HEK293 (cell line): Measurements from ENCODE around the gene TMEM63A.

Source experiments
- CTCF ChIA-PET: fragments of 350-600 bp; formaldehyde crosslinking; extraction: SDS; loops from one replicate; lab custom pipeline; 2021; ENCODE audit warnings: antibody characterized with exemption; lab: Yijun Ruan, JAX
- POLR2A ChIA-PET: fragments of 300-600 bp; formaldehyde crosslinking; extraction: SDS; loops from one replicate; lab custom pipeline; 2020; ENCODE audit warnings: antibody characterized with exemption, inconsistent platforms; lab: Yijun Ruan, JAX
- H3K27ac ChIP-seq: fragments of 200-500 bp; sonication (Bioruptor generic); 2 replicates; pipeline ENCODE4 v1.5.1; 2014; ENCODE audit warnings: low read depth, low read length, control low read depth, inconsistent platforms; ENCODE audit errors: extremely low read depth
- H3K36me3 ChIP-seq, 2 experiments: fragments of 200-500 bp in 1 of 2; sonication (Bioruptor generic) in 1 of 2; 1 replicate in 1 of 2; 2 replicates in 1 of 2; pipeline ENCODE4 v1.5.1; 2014 to 2017; ENCODE audit warnings: inconsistent platforms in 2 of 2, low read length in 2 of 2; ENCODE audit not compliant: control insufficient read depth in 2 of 2, insufficient read depth in 1 of 2
- H3K4me1 ChIP-seq: fragments of 200-500 bp; sonication (Bioruptor generic); 2 replicates; pipeline ENCODE4 v1.5.1; 2014; ENCODE audit warnings: mild to moderate bottlenecking, low read length, inconsistent platforms; ENCODE audit not compliant: control insufficient read depth, insufficient read depth
- H3K4me3 ChIP-seq: 2 replicates; pipeline ENCODE4 v1.5.1; 2011; ENCODE audit warnings: low read depth, mild to moderate bottlenecking, control low read depth, low read length, moderate library complexity
- H3K9me3 ChIP-seq: fragments of 200-500 bp; sonication (Bioruptor generic); 2 replicates; pipeline ENCODE4 v1.5.1; 2014; ENCODE audit warnings: low read depth, low read length, inconsistent platforms; ENCODE audit not compliant: control insufficient read depth, insufficient read depth
- GLIS1 ChIP-seq: fragments of 450-650 bp; formaldehyde crosslinking; IDR thresholded peaks from 2 replicates; pipeline ENCODE4 v1.5.1; 2016; ENCODE audit warnings: missing biosample characterization, missing genetic modification characterization
- KLF16 ChIP-seq: fragments of 450-650 bp; formaldehyde crosslinking; IDR thresholded peaks from 2 replicates; pipeline ENCODE4 v1.5.1; 2017; ENCODE audit warnings: missing biosample characterization, missing genetic modification characterization
- MEIS1 ChIP-seq: sonication (generic); formaldehyde crosslinking; IDR thresholded peaks from 2 replicates; pipeline ENCODE4 v1.8.1; 2022; ENCODE audit warnings: missing genetic modification reagents, mild to moderate bottlenecking, borderline replicate concordance
- OSR2 ChIP-seq: fragments of 450-650 bp; formaldehyde crosslinking; IDR thresholded peaks from 2 replicates; pipeline ENCODE4 v1.5.1; 2016; ENCODE audit warnings: missing biosample characterization, missing genetic modification characterization
- REPIN1 ChIP-seq: fragments of 450-650 bp; formaldehyde crosslinking; IDR thresholded peaks from 2 replicates; pipeline ENCODE4 v1.5.1; 2017; ENCODE audit warnings: missing biosample characterization, missing genetic modification characterization, low read depth
- SP7 ChIP-seq: fragments of 450-650 bp; formaldehyde crosslinking; IDR thresholded peaks from 2 replicates; pipeline ENCODE4 v1.5.1; 2016; ENCODE audit warnings: missing biosample characterization, missing genetic modification characterization
- TCF7L2 ChIP-seq: IDR thresholded peaks from 2 replicates; pipeline ENCODE4 v1.6.1; 2011; ENCODE audit warnings: low read depth, mild to moderate bottlenecking, inconsistent platforms, low read length, moderate library complexity, borderline replicate concordance
- YY1 ChIP-seq: fragments of 450-650 bp; formaldehyde crosslinking; IDR thresholded peaks from 2 replicates; pipeline ENCODE4 v1.5.1; 2018; ENCODE audit warnings: missing biosample characterization, missing genetic modification characterization
- ZBTB17 ChIP-seq: fragments of 450-650 bp; formaldehyde crosslinking; IDR thresholded peaks from 2 replicates; pipeline ENCODE4 v1.5.1; 2016; ENCODE audit warnings: missing biosample characterization, missing genetic modification characterization
- ZBTB20 ChIP-seq: fragments of 450-650 bp; formaldehyde crosslinking; IDR thresholded peaks from 2 replicates; pipeline ENCODE4 v1.5.1; 2016; ENCODE audit warnings: missing biosample characterization, missing genetic modification characterization
- ZIC2 ChIP-seq: fragments of 450-650 bp; formaldehyde crosslinking; IDR thresholded peaks from 2 replicates; pipeline ENCODE4 v1.5.1; 2016; ENCODE audit warnings: missing biosample characterization, missing genetic modification characterization
- ZNF10 ChIP-seq: fragments of 450-650 bp; formaldehyde crosslinking; IDR thresholded peaks from 2 replicates; pipeline ENCODE4 v1.5.1; 2017; ENCODE audit warnings: missing biosample characterization, missing genetic modification characterization
- ZNF169 ChIP-seq: fragments of 450-650 bp; formaldehyde crosslinking; IDR thresholded peaks from 2 replicates; pipeline ENCODE4 v1.5.1; 2016; ENCODE audit warnings: missing biosample characterization, missing genetic modification characterization
- ZNF311 ChIP-seq: fragments of 450-650 bp; formaldehyde crosslinking; IDR thresholded peaks from 2 replicates; pipeline ENCODE4 v1.5.1; 2017; ENCODE audit warnings: missing biosample characterization, missing genetic modification characterization, borderline replicate concordance
- ZNF391 ChIP-seq: fragments of 450-650 bp; formaldehyde crosslinking; IDR thresholded peaks from 2 replicates; pipeline ENCODE4 v1.5.1; 2016; ENCODE audit warnings: low read depth, missing biosample characterization, missing genetic modification characterization, borderline replicate concordance
- ZNF423 ChIP-seq: fragments of 450-650 bp; formaldehyde crosslinking; IDR thresholded peaks from 2 replicates; pipeline ENCODE4 v1.5.1; 2016; ENCODE audit warnings: missing biosample characterization, missing genetic modification characterization
- ZNF514 ChIP-seq: fragments of 450-650 bp; formaldehyde crosslinking; IDR thresholded peaks from 2 replicates; pipeline ENCODE4 v1.5.1; 2016; ENCODE audit warnings: missing biosample characterization, missing genetic modification characterization
- ZNF600 ChIP-seq: fragments of 450-650 bp; formaldehyde crosslinking; IDR thresholded peaks from 2 replicates; pipeline ENCODE4 v1.5.1; 2016; ENCODE audit warnings: missing biosample characterization, missing genetic modification characterization
- ZNF610 ChIP-seq: fragments of 450-650 bp; formaldehyde crosslinking; IDR thresholded peaks from 2 replicates; pipeline ENCODE4 v1.5.1; 2016; ENCODE audit warnings: missing biosample characterization, missing genetic modification characterization, borderline replicate concordance
- ZNF624 ChIP-seq: fragments of 450-650 bp; formaldehyde crosslinking; IDR thresholded peaks from 2 replicates; pipeline ENCODE4 v1.5.1; 2017; ENCODE audit warnings: missing biosample characterization, missing genetic modification characterization
- ZNF626 ChIP-seq: fragments of 450-650 bp; sonication (Bioruptor Pico); formaldehyde crosslinking; IDR thresholded peaks from 2 replicates; pipeline ENCODE4 v1.5.1; 2018; ENCODE audit warnings: missing biosample characterization, missing genetic modification characterization, inconsistent platforms
- ZNF658 ChIP-seq: fragments of 450-650 bp; formaldehyde crosslinking; IDR thresholded peaks from 2 replicates; pipeline ENCODE4; 2016; ENCODE audit warnings: missing biosample characterization, missing genetic modification characterization
- ZNF791 ChIP-seq: fragments of 450-650 bp; formaldehyde crosslinking; IDR thresholded peaks from 2 replicates; pipeline ENCODE4 v1.5.1; 2016; ENCODE audit warnings: missing biosample characterization, missing genetic modification characterization
- ZNF843 ChIP-seq: fragments of 450-650 bp; formaldehyde crosslinking; IDR thresholded peaks from 2 replicates; pipeline ENCODE4 v1.5.1; 2016; ENCODE audit warnings: missing biosample characterization, missing genetic modification characterization
- ZSCAN30 ChIP-seq: fragments of 450-650 bp; IDR thresholded peaks from 2 replicates; pipeline ENCODE4 v1.5.1; 2018; ENCODE audit warnings: missing biosample characterization, mild to moderate bottlenecking, missing genetic modification characterization, moderate library complexity
- ZXDB ChIP-seq: fragments of 450-650 bp; formaldehyde crosslinking; IDR thresholded peaks from 2 replicates; pipeline ENCODE4 v1.5.1; 2016; ENCODE audit warnings: missing biosample characterization, missing genetic modification characterization
- TF ChIP-seq, protein P1 (sequence below): IDR thresholded peaks from 2 replicates; pipeline ENCODE4 v1.6.1; 2011; ENCODE audit warnings: mild to moderate bottlenecking, low read depth, low read length, borderline replicate concordance
- TF ChIP-seq, protein P2 (sequence below): fragments of 450-650 bp; formaldehyde crosslinking; IDR thresholded peaks from 2 replicates; pipeline ENCODE4 v1.5.1; 2016; ENCODE audit warnings: missing biosample characterization, missing genetic modification characterization
- TF ChIP-seq, protein P3 (sequence below): fragments of 450-650 bp; formaldehyde crosslinking; IDR thresholded peaks from 2 replicates; pipeline ENCODE4 v1.5.1; 2016; ENCODE audit warnings: missing biosample characterization, missing genetic modification characterization
- TF ChIP-seq, protein P4 (sequence below): fragments of 450-650 bp; formaldehyde crosslinking; IDR thresholded peaks from 2 replicates; pipeline ENCODE4 v1.5.1; 2016; ENCODE audit warnings: missing biosample characterization, missing genetic modification characterization

The TMEM63A gene

DNA sequence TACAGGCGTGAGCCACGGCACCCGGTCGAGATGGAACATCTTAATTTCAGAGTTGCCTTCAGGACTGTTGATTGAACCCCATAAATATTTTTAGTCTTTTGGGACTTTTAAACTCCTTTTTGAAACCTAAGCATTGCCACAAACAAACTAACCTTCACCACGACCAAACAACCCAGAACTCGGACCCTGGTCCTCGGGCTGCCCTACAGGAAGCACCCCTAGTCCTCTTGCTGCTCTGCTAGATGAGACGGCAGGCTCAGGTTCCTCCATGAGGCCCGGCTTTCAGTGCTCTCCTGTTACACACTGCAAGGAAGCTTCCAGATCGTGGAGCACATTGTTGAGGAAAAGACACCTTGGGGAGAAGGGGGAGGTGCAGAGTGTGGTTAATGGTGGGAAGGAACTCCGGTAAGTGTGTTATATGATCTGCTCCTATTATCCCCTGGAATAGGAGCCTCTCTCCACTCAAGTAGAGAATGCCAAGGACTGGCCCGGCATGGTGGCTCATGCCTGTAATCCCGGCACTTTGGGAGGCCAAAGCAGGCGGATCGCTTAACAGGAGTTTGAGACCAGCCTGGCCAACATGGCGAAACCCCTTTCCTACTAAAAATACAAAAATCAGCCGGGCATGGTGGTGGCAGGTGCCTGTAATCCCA, 66.5 kb downstream of the TMEM63A start:
- no peak overlapping the region for H3K4me3 ChIP-seq
- no peak overlapping the region for H3K27ac ChIP-seq
- ChIA-PET POLR2A (no interaction called here), CTCF (no interaction called here)
- H3K36me3 ChIP-seq: peaks cover 0 to 7% of the 10 kb centered on the region in 2 experiments; a peak in 1 of 3 replicates
- peaks cover 20% of the 10 kb centered on the region for H3K4me1 ChIP-seq
- H3K9me3 ChIP-seq: no peaks in the 10 kb centered on the region
- 0 out of 2 replicates have a peak, but pooled peaks have one; percentile 7 for TF ChIP-seq ZNF423
- peak; percentile 40 for TF ChIP-seq GLIS1 (tag by site-specific recombination)
- TF ChIP-seq ZNF169 (tag by site-specific recombination): no peak
- peak; percentile 17; the same call in 1 of the 2 replicates for TF ChIP-seq ZIC2 (tag by site-specific recombination)
- no peak for TF ChIP-seq ZBTB20 (tag by site-specific recombination)
- TF ChIP-seq, protein P1, sequence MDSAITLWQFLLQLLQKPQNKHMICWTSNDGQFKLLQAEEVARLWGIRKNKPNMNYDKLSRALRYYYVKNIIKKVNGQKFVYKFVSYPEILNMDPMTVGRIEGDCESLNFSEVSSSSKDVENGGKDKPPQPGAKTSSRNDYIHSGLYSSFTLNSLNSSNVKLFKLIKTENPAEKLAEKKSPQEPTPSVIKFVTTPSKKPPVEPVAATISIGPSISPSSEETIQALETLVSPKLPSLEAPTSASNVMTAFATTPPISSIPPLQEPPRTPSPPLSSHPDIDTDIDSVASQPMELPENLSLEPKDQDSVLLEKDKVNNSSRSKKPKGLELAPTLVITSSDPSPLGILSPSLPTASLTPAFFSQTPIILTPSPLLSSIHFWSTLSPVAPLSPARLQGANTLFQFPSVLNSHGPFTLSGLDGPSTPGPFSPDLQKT: no peak
- peak; percentile 52; the same call in 1 of the 2 replicates for TF ChIP-seq ZXDB
- no peak for TF ChIP-seq ZNF311 (tag by site-specific recombination)
- TF ChIP-seq ZNF624: no peak
- TF ChIP-seq ZNF626 (tag by site-specific recombination): no peak
- TF ChIP-seq MEIS1 (CRISPR knock-in tag): no peak
- no peak for TF ChIP-seq ZNF391 (tag by site-specific recombination)
- no peak for TF ChIP-seq ZNF514
- 0 out of 2 replicates have a peak, but pooled peaks have one; percentile 19 for TF ChIP-seq SP7
- TF ChIP-seq, protein P2, sequence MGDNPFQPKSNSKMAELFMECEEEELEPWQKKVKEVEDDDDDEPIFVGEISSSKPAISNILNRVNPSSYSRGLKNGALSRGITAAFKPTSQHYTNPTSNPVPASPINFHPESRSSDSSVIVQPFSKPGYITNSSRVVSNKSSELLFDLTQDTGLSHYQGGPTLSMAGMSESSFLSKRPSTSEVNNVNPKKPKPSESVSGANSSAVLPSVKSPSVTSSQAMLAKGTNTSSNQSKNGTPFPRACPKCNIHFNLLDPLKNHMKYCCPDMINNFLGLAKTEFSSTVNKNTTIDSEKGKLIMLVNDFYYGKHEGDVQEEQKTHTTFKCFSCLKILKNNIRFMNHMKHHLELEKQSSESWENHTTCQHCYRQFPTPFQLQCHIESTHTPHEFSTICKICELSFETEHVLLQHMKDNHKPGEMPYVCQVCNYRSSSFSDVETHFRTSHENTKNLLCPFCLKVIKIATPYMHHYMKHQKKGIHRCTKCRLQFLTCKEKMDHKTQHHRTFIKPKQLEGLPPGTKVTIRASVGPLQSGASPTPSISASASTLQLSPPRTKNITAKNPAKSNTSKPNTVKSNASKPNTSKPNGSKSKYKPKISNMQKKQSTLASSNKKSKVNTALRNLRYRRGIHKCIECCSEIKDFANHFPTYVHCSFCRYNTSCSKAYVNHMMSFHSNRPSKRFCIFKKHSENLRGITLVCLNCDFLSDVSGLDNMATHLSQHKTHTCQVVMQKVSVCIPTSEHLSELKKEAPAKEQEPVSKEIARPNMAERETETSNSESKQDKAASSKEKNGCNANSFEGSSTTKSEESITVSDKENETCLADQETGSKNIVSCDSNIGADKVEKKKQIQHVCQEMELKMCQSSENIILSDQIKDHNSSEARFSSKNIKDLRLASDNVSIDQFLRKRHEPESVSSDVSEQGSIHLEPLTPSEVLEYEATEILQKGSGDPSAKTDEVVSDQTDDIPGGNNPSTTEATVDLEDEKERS (tag by site-specific recombination): no peak
- TF ChIP-seq KLF16 (tag by site-specific recombination): no peak
- TF ChIP-seq ZNF843 (tag by site-specific recombination): 0 out of 2 replicates have a peak, but pooled peaks have one; percentile 30
- TF ChIP-seq ZNF610 (tag by site-specific recombination): peak; percentile 72; the same call in 1 of the 2 replicates
- TF ChIP-seq ZBTB17 (tag by site-specific recombination): 0 out of 2 replicates have a peak, but pooled peaks have one; percentile 21
- TF ChIP-seq, protein P3, sequence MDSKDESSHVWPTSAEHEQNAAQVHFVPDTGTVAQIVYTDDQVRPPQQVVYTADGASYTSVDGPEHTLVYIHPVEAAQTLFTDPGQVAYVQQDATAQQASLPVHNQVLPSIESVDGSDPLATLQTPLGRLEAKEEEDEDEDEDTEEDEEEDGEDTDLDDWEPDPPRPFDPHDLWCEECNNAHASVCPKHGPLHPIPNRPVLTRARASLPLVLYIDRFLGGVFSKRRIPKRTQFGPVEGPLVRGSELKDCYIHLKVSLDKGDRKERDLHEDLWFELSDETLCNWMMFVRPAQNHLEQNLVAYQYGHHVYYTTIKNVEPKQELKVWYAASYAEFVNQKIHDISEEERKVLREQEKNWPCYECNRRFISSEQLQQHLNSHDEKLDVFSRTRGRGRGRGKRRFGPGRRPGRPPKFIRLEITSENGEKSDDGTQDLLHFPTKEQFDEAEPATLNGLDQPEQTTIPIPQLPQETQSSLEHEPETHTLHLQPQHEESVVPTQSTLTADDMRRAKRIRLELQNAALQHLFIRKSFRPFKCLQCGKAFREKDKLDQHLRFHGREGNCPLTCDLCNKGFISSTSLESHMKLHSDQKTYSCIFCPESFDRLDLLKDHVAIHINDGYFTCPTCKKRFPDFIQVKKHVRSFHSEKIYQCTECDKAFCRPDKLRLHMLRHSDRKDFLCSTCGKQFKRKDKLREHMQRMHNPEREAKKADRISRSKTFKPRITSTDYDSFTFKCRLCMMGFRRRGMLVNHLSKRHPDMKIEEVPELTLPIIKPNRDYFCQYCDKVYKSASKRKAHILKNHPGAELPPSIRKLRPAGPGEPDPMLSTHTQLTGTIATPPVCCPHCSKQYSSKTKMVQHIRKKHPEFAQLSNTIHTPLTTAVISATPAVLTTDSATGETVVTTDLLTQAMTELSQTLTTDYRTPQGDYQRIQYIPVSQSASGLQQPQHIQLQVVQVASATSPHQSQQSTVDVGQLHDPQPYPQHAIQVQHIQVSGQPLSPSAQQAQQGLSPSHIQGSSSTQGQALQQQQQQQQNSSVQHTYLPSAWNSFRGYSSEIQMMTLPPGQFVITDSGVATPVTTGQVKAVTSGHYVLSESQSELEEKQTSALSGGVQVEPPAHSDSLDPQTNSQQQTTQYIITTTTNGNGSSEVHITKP (tag by site-specific recombination): no peak
- TF ChIP-seq ZNF791 (tag by site-specific recombination): no peak
- no peak for TF ChIP-seq TCF7L2
- 0 out of 2 replicates have a peak, but pooled peaks have one; percentile 42 for TF ChIP-seq ZNF600 (tag by site-specific recombination)
- TF ChIP-seq ZSCAN30 (tag by site-specific recombination): 0 out of 2 replicates have a peak, but pooled peaks have one; percentile 28
- TF ChIP-seq OSR2 (tag by site-specific recombination): peak; percentile 51
- no peak; the same call in 1 of the 2 replicates for TF ChIP-seq YY1
- no peak for TF ChIP-seq REPIN1 (tag by site-specific recombination)
- TF ChIP-seq ZNF658 (tag by site-specific recombination): no peak
- no peak for TF ChIP-seq ZNF10
- TF ChIP-seq, protein P4, sequence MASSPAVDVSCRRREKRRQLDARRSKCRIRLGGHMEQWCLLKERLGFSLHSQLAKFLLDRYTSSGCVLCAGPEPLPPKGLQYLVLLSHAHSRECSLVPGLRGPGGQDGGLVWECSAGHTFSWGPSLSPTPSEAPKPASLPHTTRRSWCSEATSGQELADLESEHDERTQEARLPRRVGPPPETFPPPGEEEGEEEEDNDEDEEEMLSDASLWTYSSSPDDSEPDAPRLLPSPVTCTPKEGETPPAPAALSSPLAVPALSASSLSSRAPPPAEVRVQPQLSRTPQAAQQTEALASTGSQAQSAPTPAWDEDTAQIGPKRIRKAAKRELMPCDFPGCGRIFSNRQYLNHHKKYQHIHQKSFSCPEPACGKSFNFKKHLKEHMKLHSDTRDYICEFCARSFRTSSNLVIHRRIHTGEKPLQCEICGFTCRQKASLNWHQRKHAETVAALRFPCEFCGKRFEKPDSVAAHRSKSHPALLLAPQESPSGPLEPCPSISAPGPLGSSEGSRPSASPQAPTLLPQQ (tag by site-specific recombination): no peak
